GM23248 (cell line): ENCODE data around the gene CHST7.

ENCODE experiments used
- EZH2 ChIP-seq: fragments of 200-600 bp; sonication (generic); IDR thresholded peaks from 2 replicates; pipeline ENCODE4 v1.6.1; 2018; ENCODE audit warnings: antibody characterized with exemption, mild to moderate bottlenecking; ENCODE audit not compliant: insufficient read depth, poor library complexity, severe bottlenecking
- EZH2phosphoT487 ChIP-seq: fragments of 200-600 bp; sonication (generic); IDR thresholded peaks from 2 replicates; pipeline ENCODE4 v1.6.1; 2018; ENCODE audit warnings: antibody characterized with exemption, moderate library complexity, mild to moderate bottlenecking, low read depth; ENCODE audit not compliant: insufficient read depth

DNA sequence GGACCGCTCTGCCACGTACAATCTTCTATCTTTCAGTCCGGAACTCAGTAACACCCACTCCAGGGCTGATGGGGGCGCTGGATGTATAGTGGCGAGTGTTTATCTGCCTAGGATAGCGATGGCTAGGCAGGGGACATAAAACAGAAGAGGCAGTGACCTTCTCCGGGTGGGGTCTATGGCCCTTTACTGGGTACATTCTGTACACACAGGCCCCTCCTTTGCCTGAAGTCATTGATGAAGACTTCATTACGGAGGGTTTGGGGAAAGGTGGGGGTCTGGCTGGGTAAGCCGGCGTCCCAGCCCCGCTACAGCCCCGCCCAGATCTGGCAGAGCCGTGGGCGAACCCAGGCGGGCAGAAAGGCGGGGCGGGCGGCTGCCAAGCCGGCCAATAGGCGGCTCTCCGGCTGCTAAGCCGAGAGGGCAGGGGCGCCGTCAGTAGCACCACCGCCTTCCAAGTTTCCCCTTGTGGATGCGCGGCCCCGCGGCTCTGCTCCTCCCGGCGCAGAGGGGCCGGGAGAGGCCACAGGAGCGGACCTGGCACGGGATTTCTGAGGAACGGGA lies at the start of gene CHST7:
- TF ChIP-seq EZH2phosphoT487 (no peak), EZH2 (no peak)
